H4 (cell line): ENCODE results near the gene NCKAP5. TPM values are rescaled to one million over a fixed set of nuclear protein-coding genes. Genes with fewer than 3 reads are reported as not detected.

Experiments used
- DNase-seq: peaks from one replicate; pipeline ENCODE4 v3.0.0-alpha.2; 2015; ENCODE audit warnings: low spot score
- total RNA-seq: library from RNA; depleted of rRNA; stranded (reverse); fragments of >200 nt; shearing (Covaris generic); gene quantifications from 2 replicates; pipeline ENCODE4 v1.2.3, GENCODE V29; 2014

The NCKAP5 gene
- total RNA-seq, 1 experiment from 2014 or later = 1.0 TPM

DNA sequence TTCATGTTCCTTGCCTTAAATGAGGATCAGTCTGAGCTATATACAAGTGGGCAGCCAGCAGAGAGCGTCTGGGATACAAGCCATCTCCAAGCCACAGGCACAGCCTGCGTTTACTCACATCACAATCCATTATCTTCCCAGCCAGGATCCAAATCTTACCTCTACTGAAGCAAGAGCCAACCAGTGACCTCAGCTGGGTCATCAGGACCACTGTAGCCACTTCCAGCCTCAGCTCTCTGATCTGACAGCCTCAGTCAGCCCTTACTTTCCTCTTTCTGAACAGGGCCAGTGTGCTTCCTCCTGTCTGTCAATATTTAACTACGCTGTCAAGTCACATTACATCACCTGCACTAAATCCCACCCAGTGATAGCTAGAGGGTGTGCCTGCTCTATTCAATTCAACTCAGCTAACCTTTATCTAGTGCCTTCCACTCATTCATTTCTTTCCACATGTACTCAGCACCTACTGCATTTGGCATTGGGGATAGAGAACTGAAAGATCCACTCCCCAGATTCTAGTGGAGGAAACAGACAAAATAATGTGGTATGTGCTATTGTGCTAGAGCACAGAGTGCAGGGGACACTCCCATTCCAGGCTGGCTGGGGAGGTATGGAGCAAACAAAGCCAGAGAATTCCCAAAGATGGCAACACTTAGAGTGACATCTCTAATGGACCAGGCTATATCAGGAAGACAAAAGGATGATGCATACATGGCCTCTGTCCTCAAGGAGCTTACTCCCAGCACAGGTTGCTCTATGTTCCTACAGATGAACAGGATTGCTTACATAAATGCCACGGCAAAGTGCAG, 146.5 kb downstream of the NCKAP5 start:
- no peak for DNase-seq

DNA sequence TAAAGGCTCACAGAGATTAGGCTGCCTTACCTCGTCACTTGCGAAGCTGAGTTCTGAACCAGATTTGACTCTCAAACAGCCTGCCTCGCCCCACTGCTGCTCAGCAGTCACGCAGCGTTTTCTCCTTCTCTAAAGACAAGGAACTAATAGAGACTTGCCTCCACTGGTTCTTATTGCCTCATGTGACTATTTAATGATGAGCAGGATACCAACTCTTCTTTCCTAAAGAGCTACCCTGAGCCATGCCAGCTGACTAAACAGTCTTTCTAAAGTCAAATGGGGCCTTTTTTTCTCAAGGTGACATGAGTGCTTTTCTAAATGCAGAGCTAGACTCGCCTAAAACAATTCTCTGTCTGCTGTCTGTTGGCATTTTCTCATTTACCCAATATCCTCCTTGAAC, 147.5 kb downstream of the NCKAP5 start:
- no peak for DNase-seq

DNA sequence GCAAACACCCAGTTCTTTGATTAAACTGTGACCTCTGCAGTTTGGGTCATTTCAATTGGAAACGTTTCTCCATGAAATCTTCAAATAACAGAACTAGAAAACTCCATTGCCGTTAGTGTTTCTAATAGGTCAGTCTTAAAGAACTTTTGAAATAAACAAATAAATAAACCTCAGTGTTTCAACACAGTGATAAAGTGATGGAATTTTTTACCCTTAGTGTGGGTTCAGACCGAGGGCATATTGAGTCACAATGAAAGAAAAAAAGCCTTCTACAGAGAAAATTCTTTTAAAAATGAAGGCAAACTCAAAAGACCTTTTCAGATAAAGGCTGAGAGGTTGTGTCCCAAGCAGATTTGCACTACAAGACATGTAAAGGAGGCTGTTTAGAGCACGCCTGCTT, 149.6 kb downstream of the NCKAP5 start:
- DNase-seq = no peak

GRCh38 chr2:133418021-133418420, 150.2 kb downstream of the NCKAP5 start:
- no peak for DNase-seq

DNA sequence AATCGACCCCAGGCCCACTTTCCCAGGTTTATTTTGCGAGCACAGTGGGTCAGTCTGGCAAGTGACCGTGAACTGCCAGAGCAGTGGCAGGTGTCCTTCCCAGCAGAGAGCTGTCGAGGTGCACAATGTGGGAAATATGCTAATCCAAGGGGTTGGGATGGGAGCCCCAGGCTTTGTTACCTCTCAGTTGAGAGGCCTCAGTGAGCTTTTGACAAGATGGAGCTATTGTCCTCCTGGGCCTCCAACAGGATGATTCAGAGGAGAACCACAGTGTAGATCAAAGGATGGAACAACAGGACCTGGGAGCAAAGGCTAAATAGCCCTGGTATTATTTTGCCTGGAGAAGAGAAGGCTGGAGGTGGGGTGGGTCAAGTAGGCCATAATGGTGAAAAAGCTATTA, 150.8 kb downstream of the NCKAP5 start:
- no peak for DNase-seq

DNA sequence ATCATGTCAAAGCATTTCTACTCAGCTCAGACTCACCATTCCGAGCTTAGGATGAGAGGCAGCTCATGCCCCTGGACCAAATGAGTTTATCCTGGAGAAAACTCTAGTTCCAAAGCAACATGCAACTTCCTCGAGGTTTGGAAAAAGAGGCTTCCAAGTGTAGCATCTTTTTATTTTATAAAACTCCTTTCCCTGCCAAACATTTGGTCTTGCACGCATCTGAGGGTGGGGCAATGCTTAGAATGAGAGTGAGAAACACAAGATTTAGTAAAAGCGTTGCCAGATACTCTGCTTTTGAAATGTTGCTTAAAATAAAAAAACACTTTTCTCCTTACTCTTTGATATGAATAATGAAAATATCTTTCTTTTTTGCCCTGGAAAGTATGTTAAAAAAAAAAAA, 151.5 kb downstream of the NCKAP5 start:
- no peak for DNase-seq

- no peak for DNase-seq
Measured at GRCh38 chr2:133416146-133416545, 152.1 kb downstream of the NCKAP5 start.

- no peak for DNase-seq
Measured at GRCh38 chr2:133415210-133415876, 152.9 kb downstream of the NCKAP5 start.

DNA sequence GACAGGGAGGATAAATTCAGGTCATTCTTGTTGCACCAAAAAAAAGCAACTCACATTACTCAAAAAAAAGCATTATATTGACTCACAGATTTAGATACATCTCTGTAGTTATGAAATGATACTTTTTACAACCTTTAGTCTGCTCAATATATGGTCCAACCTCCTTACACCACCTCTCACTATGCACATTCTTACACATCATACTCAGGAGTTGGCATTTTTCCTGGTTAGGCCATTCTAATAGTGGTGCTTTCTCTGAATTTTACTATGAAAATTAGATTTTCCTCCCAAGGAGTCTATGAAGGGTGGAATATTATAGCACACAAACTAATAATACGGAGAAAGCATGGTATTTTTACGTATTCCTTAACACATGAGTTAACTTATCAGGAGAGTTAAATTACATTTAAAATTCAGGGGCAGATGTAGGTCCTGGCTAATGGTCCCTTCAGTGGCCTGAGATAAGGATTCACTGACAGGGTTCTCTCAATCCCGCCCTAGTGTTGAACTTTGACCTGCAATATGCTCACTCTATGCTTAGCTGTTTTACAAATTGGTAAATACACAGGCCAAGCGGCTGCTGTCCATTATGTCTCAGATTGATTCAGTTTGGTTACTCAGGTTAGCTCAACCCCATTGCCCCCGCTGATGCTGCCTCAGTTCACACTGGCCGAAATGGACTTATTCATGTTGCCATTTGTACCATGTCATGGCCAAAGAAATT, 153.6 kb downstream of the NCKAP5 start:
- no peak for DNase-seq

- DNase-seq = no peak
Measured at GRCh38 chr2:133413863-133414262, 154.4 kb downstream of the NCKAP5 start.

- no peak for DNase-seq
Measured at GRCh38 chr2:133412694-133413093, 155.6 kb downstream of the NCKAP5 start.

DNA sequence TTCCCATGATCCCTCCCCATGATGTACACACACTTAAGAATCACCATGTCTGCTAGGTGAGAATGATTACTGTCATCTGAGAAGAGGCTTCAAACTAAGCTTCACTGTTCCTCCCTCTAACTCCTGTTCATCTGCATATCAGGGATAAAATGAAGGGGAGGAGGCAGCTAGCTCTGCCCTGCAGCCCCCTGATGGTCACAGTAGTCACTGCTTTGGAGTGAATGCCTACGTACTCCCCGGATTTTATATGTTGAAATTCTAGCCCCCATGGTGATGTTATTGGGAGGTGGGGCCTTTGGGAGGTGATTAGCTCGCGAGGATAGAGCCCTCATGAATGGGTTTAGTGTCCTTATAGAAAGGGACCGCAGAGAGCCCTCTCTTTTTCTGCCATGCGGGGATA, 156.4 kb downstream of the NCKAP5 start:
- no peak for DNase-seq

DNA sequence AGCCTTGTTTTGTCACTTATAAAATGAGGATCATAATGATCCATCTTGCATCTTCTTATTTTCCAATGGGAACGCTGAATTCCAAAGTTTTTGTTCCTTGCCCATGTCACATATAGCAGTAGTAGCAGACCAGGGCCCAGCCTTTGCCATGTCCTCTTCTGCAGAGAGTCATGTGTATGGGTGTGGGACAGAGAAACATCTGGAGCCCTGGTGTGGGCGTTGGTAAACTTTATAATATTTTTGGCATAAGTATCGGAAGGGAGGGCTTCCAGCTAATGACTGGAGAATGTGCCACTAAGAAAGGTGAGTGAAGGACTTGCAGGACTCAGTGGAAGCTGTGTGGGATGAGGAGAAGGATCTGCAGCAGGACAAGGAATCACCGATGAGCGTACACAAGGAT, 157.2 kb downstream of the NCKAP5 start:
- no peak for DNase-seq

GRCh38 chr2:133409581-133410285, 158.5 kb downstream of the NCKAP5 start:
- no peak for DNase-seq

- no peak for DNase-seq
Measured at GRCh38 chr2:133408671-133409070, 159.6 kb downstream of the NCKAP5 start.

DNA sequence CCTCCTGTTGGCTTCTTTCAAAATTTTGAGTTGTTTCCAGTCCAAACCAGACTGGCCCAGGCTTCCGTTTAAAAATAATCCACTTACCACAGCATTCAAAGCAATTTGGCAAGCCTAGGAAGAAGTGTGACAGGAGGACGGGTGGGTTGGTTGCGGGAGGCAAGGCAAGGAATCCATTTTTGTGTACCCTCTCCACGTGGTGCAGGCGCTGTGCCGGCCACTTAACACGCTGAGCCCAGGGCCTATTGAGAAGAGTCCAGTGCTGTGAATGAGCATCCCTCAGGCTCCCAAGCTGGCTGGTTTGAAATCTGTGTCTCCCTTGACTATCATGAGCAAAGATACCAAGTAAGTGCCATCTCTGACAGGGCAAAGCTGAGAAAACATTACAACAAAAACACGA, 160.9 kb downstream of the NCKAP5 start:
- DNase-seq = no peak

DNA sequence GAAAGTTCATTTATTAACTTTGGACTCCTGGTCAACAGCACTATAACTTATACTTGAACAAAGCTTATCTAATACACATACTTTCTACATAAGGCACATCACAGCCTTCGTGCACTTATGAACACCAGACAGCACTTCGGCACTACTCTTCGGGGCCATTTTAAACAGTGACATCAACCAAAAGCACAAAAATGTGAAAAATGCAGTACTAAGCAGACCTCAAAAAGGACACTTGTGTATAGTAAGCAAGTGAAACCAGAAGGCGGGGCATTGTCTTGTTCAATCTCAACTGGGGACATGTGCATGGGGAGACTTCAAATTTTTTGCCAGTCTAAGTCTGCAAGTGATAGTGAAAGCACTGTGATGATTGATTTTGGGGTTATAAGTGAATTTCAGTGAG, 163.0 kb downstream of the NCKAP5 start:
- DNase-seq = no peak

DNA sequence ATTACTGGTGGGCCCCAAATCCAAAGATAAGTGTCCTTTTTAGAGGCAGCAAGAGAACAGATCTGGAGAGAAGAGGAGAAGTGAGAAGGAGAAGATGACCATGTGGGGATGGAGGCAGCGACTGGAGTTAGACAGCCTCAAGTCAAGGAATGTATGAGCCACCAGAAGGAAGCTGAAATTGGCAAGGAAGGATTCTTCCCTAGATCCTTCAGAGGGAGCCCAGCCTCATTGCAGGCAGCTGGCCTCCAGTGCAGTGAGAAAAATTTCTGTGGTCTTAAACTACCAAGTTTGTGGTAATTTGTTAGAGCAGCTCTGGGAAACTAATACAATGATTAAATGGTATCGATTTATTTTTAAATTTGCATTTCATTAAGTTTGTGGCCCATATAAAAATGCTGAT, 167.9 kb downstream of the NCKAP5 start:
- DNase-seq = no peak

- no peak for DNase-seq
Measured at GRCh38 chr2:133393895-133394294, 174.4 kb downstream of the NCKAP5 start.

DNA sequence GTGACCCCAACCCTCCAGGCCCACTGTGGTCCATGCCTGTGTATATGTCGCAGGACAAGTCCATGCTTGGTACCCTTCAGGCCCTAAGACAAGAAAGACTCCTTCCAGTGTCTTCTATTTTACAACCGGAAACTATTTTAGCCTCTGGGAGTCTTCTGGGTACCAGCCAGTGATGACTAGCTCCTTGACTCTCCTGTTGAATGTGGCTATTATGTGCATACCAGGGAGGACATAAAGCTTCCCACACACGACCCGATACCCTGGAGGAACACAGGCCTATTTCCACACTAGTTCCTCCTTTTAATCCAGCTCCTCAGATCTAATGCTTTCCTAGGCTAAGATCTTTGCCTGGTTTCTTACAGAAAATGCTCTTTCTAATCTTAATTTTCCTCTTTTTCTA, 178.1 kb downstream of the NCKAP5 start:
- DNase-seq = no peak

DNA sequence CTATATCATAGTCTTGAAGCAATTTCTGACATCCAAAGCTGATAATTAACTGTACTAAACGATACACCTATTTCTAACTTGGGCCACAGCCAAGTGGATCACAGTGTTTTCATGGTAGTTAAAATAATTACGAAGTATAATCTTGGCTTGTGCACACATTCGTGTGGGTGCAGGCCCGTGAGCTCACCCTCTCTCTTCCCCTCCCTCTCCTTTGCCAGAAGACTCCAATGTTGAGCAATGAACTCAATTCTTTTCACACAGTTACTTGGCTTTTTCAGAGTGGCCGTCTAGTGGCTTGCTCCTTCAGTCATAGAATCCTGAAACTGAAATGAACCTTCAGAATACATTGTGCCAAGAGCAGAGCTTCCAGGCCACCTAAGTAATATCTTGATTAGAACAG, 178.7 kb downstream of the NCKAP5 start:
- DNase-seq = no peak

DNA sequence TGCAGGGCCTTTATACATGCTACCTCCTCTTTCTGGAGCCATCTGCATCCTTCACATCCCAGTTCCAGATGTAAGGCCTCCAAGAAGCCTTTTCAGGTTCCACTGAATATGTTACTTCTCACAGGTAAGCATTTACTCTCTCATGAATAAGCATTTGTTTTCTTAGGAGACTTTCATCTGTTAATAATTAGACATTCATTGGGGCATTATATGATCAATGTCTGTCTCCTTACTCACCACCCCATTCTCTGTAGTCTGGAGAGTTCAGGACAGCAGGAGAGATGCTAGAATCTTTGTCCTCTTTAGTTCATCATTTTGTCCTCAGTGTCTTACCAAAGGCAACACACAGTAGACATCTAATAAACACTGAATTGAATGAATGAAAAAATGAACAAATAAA, 185.7 kb downstream of the NCKAP5 start:
- DNase-seq = no peak
